WTC11 (cell line): Measurements from ENCODE around the gene NGLY1. TPM values are rescaled to one million over a fixed set of nuclear protein-coding genes. Genes with fewer than 3 reads are reported as not detected.
A peak's percentile ranks its signal among the peaks of the same experiment; 100 is the strongest.

Source experiments
- ATAC-seq: fragments of 200-7000 bp; cut with Tn5 transposase; 2 replicates; pipeline ENCODE4 v1.10.0; 2021; ENCODE audit warnings: mild to moderate bottlenecking, moderate library complexity
- CTCF ChIA-PET: fragments of 300-600 bp; sonication (Branson Sonifier 250); formaldehyde crosslinking; loops from one replicate; lab custom pipeline; 2021; ENCODE audit warnings: antibody characterized with exemption; lab: Charles Lee
- POLR2A ChIA-PET: fragments of 350-600 bp; sonication (Branson Sonifier 250); formaldehyde crosslinking; loops from one replicate; lab custom pipeline; 2021; ENCODE audit warnings: antibody characterized with exemption; lab: Charles Lee
- DNase-seq: peaks from one replicate; pipeline ENCODE4 v3.0.0; 2021; ENCODE audit warnings: low spot score
- H3K27ac Mint-ChIP-seq: 2 replicates; pipeline ENCODE4 v1.8.0; 2021; ENCODE audit warnings: mixed read lengths
- H3K27me3 Mint-ChIP-seq: 2 replicates; pipeline ENCODE4 v1.8.0; 2021; ENCODE audit warnings: low read depth, mild to moderate bottlenecking, moderate library complexity, mixed read lengths
- H3K36me3 Mint-ChIP-seq: 2 replicates; pipeline ENCODE4 v1.8.0; 2021; ENCODE audit warnings: mixed read lengths
- H3K4me1 Mint-ChIP-seq: 2 replicates; pipeline ENCODE4 v1.8.0; 2022; ENCODE audit warnings: mixed read lengths
- H3K4me3 Mint-ChIP-seq: 2 replicates; pipeline ENCODE4 v1.8.0; 2021; ENCODE audit warnings: mild to moderate bottlenecking, moderate library complexity, mixed read lengths
- H3K9me3 Mint-ChIP-seq: 2 replicates; pipeline ENCODE4 v1.8.0; 2021; ENCODE audit warnings: mixed read lengths
- ATF1 ChIP-seq: sonication (generic); formaldehyde crosslinking; IDR thresholded peaks from 2 replicates; pipeline ENCODE4 v1.8.1; 2023; ENCODE audit warnings: mild to moderate bottlenecking, moderate library complexity, missing genetic modification reagents
- IRF2 ChIP-seq: sonication (generic); formaldehyde crosslinking; IDR thresholded peaks from 2 replicates; pipeline ENCODE4 v1.8.0; 2022; ENCODE audit warnings: low read depth, missing genetic modification reagents, borderline replicate concordance
- KAT7 ChIP-seq: sonication (generic); formaldehyde crosslinking; IDR thresholded peaks from 2 replicates; pipeline ENCODE4 v1.8.1; 2023; ENCODE audit warnings: missing genetic modification reagents, mild to moderate bottlenecking, borderline replicate concordance
- NR3C1 ChIP-seq: sonication (generic); formaldehyde crosslinking; conservative IDR thresholded peaks from 2 replicates; pipeline ENCODE4 v1.8.1; 2023; ENCODE audit warnings: low read depth, mild to moderate bottlenecking, missing genetic modification reagents
- OVOL2 ChIP-seq: fragments of 250-450 bp; sonication (Bioruptor Pico); IDR thresholded peaks from 2 replicates; pipeline ENCODE4 v1.9.0; 2021; ENCODE audit warnings: mild to moderate bottlenecking, borderline replicate concordance
- TCF7 ChIP-seq: sonication (generic); formaldehyde crosslinking; IDR thresholded peaks from 2 replicates; pipeline ENCODE4 v1.8.0; 2022; ENCODE audit warnings: mild to moderate bottlenecking, low read depth, missing genetic modification reagents, moderate library complexity
- TEAD1 ChIP-seq: sonication (generic); formaldehyde crosslinking; IDR thresholded peaks from 2 replicates; pipeline ENCODE4 v1.8.0; 2022; ENCODE audit warnings: mild to moderate bottlenecking, missing genetic modification reagents
- TEAD4 ChIP-seq: sonication (generic); formaldehyde crosslinking; IDR thresholded peaks from 2 replicates; pipeline ENCODE4 v1.8.0; 2022; ENCODE audit warnings: mild to moderate bottlenecking, missing genetic modification reagents
- ZNF317 ChIP-seq: sonication (generic); formaldehyde crosslinking; IDR thresholded peaks from 2 replicates; pipeline ENCODE4 v1.8.1; 2023; ENCODE audit warnings: low read depth, mild to moderate bottlenecking, moderate library complexity, missing genetic modification reagents, borderline replicate concordance
- ZNF423 ChIP-seq: fragments of 250-450 bp; sonication (Bioruptor Pico); IDR thresholded peaks from 2 replicates; pipeline ENCODE4 v2.1.2; 2022; ENCODE audit warnings: mild to moderate bottlenecking, moderate library complexity
- total RNA-seq: library from RNA; stranded (reverse); gene quantifications from 3 replicates; pipeline ENCODE4 v1.2.3, GENCODE V29; 2021
- TF ChIP-seq, protein P1 (sequence below): sonication (generic); formaldehyde crosslinking; IDR thresholded peaks from 2 replicates; pipeline ENCODE4 v1.8.0; 2023; ENCODE audit warnings: missing genetic modification reagents, mild to moderate bottlenecking, borderline replicate concordance
- TF ChIP-seq, protein P2 (sequence below): sonication (generic); formaldehyde crosslinking; IDR thresholded peaks from 2 replicates; pipeline ENCODE4 v1.8.0; 2022; ENCODE audit warnings: missing genetic modification reagents
- TF ChIP-seq, protein P3 (sequence below): sonication (generic); formaldehyde crosslinking; IDR thresholded peaks from 2 replicates; pipeline ENCODE4 v1.8.1; 2023; ENCODE audit warnings: mild to moderate bottlenecking, missing genetic modification reagents, moderate library complexity
- TF ChIP-seq, protein P4 (sequence below): sonication (generic); formaldehyde crosslinking; IDR thresholded peaks from 2 replicates; pipeline ENCODE4 v1.8.1; 2022; ENCODE audit warnings: missing genetic modification reagents, borderline replicate concordance
- TF ChIP-seq, protein P5 (sequence below): fragments of 250-450 bp; sonication (Bioruptor Pico); IDR thresholded peaks from 2 replicates; pipeline ENCODE4 v1.8.0; 2021; ENCODE audit warnings: mild to moderate bottlenecking
- TF ChIP-seq, protein P6 (sequence below): sonication (generic); formaldehyde crosslinking; IDR thresholded peaks from 2 replicates; pipeline ENCODE4 v1.8.1; 2023; ENCODE audit warnings: mild to moderate bottlenecking, missing genetic modification reagents
- TF ChIP-seq, protein P7 (sequence below): sonication (generic); formaldehyde crosslinking; IDR thresholded peaks from 2 replicates; pipeline ENCODE4 v1.8.1; 2023; ENCODE audit warnings: mild to moderate bottlenecking, missing genetic modification reagents, moderate library complexity
- TF ChIP-seq, protein P8 (sequence below): fragments of 250-450 bp; sonication (Bioruptor Pico); conservative IDR thresholded peaks from 2 replicates; pipeline ENCODE4 v1.9.0; 2021; ENCODE audit warnings: mild to moderate bottlenecking

NGLY1 gene
- total RNA-seq, 1 experiment from 2014 or later: 20.6 TPM

DNA sequence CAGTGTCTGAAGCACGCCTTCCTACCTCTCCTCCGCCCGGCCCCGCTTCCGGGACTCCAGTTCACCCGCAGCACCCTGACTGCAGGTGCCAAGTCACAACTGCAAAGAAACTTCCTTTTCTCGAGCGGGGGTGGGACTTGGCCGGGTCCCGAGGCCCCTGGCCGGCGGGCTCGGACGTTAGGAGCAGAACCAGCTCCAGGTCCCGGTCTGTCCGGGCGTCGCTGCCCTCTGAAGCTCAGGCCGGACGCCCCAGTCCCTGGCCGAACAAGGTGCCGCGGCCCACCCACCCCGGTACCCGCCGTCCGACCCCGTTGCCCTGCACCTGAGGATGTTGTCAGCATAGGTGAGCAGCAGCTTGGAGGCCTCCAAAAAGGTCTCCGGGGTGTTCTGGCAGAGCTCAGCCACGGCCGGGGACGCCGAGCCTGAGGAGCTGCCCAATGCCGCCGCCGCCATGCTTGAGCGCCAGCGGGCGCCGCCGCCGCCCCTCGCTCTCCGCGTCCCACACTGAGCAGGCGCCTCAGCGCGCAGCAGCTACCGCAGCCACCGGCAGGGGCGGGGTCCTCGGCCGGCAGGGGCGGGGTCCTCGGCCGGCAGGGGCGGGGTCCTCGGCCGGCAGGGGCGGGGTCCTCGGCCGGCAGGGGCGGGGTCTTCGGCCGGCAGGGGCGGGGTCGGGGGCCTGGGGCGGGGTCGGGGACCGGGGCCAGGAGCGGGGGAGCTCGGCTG, at the start of gene NGLY1 (continued):
- TF ChIP-seq, protein P1, sequence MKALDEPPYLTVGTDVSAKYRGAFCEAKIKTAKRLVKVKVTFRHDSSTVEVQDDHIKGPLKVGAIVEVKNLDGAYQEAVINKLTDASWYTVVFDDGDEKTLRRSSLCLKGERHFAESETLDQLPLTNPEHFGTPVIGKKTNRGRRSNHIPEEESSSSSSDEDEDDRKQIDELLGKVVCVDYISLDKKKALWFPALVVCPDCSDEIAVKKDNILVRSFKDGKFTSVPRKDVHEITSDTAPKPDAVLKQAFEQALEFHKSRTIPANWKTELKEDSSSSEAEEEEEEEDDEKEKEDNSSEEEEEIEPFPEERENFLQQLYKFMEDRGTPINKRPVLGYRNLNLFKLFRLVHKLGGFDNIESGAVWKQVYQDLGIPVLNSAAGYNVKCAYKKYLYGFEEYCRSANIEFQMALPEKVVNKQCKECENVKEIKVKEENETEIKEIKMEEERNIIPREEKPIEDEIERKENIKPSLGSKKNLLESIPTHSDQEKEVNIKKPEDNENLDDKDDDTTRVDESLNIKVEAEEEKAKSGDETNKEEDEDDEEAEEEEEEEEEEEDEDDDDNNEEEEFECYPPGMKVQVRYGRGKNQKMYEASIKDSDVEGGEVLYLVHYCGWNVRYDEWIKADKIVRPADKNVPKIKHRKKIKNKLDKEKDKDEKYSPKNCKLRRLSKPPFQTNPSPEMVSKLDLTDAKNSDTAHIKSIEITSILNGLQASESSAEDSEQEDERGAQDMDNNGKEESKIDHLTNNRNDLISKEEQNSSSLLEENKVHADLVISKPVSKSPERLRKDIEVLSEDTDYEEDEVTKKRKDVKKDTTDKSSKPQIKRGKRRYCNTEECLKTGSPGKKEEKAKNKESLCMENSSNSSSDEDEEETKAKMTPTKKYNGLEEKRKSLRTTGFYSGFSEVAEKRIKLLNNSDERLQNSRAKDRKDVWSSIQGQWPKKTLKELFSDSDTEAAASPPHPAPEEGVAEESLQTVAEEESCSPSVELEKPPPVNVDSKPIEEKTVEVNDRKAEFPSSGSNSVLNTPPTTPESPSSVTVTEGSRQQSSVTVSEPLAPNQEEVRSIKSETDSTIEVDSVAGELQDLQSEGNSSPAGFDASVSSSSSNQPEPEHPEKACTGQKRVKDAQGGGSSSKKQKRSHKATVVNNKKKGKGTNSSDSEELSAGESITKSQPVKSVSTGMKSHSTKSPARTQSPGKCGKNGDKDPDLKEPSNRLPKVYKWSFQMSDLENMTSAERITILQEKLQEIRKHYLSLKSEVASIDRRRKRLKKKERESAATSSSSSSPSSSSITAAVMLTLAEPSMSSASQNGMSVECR (CRISPR knock-in tag): 0 out of 2 replicates have a peak, but pooled peaks have one; percentile 30
- TF ChIP-seq, protein P2, sequence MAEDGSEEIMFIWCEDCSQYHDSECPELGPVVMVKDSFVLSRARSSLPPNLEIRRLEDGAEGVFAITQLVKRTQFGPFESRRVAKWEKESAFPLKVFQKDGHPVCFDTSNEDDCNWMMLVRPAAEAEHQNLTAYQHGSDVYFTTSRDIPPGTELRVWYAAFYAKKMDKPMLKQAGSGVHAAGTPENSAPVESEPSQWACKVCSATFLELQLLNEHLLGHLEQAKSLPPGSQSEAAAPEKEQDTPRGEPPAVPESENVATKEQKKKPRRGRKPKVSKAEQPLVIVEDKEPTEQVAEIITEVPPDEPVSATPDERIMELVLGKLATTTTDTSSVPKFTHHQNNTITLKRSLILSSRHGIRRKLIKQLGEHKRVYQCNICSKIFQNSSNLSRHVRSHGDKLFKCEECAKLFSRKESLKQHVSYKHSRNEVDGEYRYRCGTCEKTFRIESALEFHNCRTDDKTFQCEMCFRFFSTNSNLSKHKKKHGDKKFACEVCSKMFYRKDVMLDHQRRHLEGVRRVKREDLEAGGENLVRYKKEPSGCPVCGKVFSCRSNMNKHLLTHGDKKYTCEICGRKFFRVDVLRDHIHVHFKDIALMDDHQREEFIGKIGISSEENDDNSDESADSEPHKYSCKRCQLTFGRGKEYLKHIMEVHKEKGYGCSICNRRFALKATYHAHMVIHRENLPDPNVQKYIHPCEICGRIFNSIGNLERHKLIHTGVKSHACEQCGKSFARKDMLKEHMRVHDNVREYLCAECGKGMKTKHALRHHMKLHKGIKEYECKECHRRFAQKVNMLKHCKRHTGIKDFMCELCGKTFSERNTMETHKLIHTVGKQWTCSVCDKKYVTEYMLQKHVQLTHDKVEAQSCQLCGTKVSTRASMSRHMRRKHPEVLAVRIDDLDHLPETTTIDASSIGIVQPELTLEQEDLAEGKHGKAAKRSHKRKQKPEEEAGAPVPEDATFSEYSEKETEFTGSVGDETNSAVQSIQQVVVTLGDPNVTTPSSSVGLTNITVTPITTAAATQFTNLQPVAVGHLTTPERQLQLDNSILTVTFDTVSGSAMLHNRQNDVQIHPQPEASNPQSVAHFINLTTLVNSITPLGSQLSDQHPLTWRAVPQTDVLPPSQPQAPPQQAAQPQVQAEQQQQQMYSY (CRISPR knock-in tag): no peak
- TF ChIP-seq OVOL2 (CRISPR knock-in tag) (no peak), ZNF317 (CRISPR knock-in tag) (no peak), ZNF423 (CRISPR knock-in tag) (no peak), NR3C1 (CRISPR knock-in tag) (no peak), TEAD4 (CRISPR knock-in tag) (no peak)
- TF ChIP-seq, protein P3, sequence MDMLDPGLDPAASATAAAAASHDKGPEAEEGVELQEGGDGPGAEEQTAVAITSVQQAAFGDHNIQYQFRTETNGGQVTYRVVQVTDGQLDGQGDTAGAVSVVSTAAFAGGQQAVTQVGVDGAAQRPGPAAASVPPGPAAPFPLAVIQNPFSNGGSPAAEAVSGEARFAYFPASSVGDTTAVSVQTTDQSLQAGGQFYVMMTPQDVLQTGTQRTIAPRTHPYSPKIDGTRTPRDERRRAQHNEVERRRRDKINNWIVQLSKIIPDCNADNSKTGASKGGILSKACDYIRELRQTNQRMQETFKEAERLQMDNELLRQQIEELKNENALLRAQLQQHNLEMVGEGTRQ (CRISPR knock-in tag): no peak
- TF ChIP-seq, protein P4, sequence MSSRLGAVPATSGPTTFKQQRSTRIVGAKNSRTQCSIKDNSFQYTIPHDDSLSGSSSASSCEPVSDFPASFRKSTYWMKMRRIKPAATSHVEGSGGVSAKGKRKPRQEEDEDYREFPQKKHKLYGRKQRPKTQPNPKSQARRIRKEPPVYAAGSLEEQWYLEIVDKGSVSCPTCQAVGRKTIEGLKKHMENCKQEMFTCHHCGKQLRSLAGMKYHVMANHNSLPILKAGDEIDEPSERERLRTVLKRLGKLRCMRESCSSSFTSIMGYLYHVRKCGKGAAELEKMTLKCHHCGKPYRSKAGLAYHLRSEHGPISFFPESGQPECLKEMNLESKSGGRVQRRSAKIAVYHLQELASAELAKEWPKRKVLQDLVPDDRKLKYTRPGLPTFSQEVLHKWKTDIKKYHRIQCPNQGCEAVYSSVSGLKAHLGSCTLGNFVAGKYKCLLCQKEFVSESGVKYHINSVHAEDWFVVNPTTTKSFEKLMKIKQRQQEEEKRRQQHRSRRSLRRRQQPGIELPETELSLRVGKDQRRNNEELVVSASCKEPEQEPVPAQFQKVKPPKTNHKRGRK (CRISPR knock-in tag): no peak

DNA sequence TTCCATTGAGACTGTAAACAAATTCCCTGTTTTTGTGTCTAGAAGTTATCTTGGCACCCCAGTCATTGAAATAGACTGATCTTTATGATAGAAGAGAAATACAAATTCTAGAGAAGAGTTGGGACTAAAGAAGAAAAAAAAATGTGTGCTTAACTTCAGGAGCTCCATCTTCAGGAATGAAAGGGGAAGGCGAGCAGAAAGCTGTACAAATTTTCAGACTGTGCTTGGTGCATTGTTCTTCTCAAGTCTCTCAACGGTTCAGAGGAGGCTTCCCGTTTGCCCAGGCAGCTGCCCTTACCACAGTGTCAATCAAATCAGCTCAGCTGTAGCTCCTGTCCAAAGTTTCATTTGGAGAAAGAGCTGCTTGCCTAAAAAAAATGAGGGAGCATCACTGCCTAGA, 48.3 kb upstream of the NGLY1 start:
- ChIA-PET CTCF (interaction anchor here (1.0 to 2.3 kb wide), 3 partner anchors 26 to 183 kb away, joined by 3 to 18 read pairs (median 3); no protein-coding TSS in a partner anchor), POLR2A (interaction anchor here (1.6 kb wide), 1 partner anchor 48 kb away, joined by 7 read pairs; the partner anchor contains the start of gene NGLY1)
- DNase-seq (no peak), ATAC-seq (peak; percentile 52; the same call in 1 of the 2 replicates)
- no peaks in the 10 kb centered on the region for H3K27me3 Mint-ChIP-seq
- TF ChIP-seq ATF1 (CRISPR knock-in tag) (no peak), TEAD1 (CRISPR knock-in tag) (no peak), IRF2 (CRISPR knock-in tag) (no peak), KAT7 (CRISPR knock-in tag) (no peak), TCF7 (CRISPR knock-in tag) (no peak)
- TF ChIP-seq, protein P5, sequence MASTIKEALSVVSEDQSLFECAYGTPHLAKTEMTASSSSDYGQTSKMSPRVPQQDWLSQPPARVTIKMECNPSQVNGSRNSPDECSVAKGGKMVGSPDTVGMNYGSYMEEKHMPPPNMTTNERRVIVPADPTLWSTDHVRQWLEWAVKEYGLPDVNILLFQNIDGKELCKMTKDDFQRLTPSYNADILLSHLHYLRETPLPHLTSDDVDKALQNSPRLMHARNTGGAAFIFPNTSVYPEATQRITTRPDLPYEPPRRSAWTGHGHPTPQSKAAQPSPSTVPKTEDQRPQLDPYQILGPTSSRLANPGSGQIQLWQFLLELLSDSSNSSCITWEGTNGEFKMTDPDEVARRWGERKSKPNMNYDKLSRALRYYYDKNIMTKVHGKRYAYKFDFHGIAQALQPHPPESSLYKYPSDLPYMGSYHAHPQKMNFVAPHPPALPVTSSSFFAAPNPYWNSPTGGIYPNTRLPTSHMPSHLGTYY: no peak
- TF ChIP-seq, protein P6, sequence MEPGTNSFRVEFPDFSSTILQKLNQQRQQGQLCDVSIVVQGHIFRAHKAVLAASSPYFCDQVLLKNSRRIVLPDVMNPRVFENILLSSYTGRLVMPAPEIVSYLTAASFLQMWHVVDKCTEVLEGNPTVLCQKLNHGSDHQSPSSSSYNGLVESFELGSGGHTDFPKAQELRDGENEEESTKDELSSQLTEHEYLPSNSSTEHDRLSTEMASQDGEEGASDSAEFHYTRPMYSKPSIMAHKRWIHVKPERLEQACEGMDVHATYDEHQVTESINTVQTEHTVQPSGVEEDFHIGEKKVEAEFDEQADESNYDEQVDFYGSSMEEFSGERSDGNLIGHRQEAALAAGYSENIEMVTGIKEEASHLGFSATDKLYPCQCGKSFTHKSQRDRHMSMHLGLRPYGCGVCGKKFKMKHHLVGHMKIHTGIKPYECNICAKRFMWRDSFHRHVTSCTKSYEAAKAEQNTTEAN: no peak
- TF ChIP-seq, protein P7, sequence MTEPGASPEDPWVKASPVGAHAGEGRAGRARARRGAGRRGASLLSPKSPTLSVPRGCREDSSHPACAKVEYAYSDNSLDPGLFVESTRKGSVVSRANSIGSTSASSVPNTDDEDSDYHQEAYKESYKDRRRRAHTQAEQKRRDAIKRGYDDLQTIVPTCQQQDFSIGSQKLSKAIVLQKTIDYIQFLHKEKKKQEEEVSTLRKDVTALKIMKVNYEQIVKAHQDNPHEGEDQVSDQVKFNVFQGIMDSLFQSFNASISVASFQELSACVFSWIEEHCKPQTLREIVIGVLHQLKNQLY (CRISPR knock-in tag): no peak
- TF ChIP-seq, protein P8, sequence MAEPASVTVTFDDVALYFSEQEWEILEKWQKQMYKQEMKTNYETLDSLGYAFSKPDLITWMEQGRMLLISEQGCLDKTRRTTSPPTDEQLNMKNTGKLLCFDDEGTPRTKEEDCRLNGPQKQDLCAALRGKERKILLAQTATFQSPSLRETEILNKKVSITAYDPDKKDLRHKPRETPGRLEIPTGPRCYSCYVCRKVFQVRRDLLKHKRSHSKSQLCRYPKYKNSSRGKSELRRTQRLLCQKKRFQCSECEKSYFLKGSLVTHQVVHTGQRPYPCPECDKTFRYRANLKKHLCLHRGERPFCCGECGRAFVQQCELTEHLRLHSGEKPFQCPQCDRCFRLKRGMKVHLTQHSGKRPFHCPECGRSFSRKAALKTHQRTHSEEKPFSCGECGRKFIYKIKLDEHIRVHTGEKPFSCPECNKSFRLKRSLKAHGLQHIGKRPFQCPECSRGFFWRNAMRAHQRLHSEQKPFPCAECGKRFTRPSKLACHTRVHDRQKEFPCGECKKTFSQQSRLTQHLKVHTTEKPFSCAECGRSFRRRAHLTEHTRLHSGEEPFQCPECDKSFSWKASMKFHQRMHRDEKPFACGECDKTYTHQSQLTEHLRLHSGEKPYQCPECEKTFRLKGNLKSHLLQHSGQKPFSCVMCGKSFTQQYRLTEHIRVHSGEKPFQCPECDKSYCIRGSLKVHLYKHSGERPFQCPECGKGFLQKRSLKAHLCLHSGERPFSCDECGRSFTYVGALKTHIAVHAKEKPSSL (CRISPR knock-in tag): no peak
- peaks cover 9% of the 10 kb centered on the region for H3K4me1 Mint-ChIP-seq
- H3K4me3 Mint-ChIP-seq: no peak overlapping the region
- no peaks in the 10 kb centered on the region for H3K36me3 Mint-ChIP-seq
- H3K27ac Mint-ChIP-seq: no peak overlapping the region
- peaks cover 6% of the 10 kb centered on the region for H3K9me3 Mint-ChIP-seq
